ENCODE measurements around the gene RNF150. TPM values are rescaled to one million over a fixed set of nuclear protein-coding genes. Genes with fewer than 3 reads are reported as not detected.

Gene RNF150
- total RNA-seq, 1 experiment from 2014 or later: 4.4 TPM

DNA sequence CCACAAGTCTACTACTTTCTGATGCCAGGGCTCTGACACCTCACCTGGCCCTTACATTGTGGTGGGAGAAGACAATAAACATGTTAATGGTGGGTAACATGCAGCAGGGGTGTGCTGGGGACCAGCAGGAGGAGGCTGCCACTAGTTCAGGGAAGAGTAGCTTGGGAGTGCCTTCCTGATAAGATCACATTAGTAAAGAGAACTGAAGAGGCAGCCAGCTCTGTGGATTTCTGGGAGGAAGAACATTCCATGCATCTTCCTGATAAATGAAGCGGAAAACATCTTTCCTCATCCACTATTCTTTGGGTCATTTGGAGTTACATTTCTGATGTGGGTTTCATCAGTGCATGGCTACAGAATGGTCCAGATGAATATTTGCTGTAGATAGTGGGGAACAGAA is 9.0 kb downstream of the RNF150 start:
- Histone ChIP-seq H3K4me2 (ENCODE audit: insufficient read depth, insufficient read length, low read length) (no peak overlapping the region), H4K20me1 (ENCODE audit: control insufficient read depth, insufficient read depth, insufficient read length) (no peaks in the 10 kb centered on the region), H3K27ac (ENCODE audit: insufficient read length, low read depth, low read length) (no peak overlapping the region), H2BK15ac (ENCODE audit: low read depth, low read length) (no peak overlapping the region), H3K9ac (ENCODE audit: extremely low read depth, insufficient read length, low read length) (no peak overlapping the region), H4K5ac (ENCODE audit: insufficient read length, low read depth, low read length) (no peak overlapping the region), H2BK120ac (ENCODE audit: low read depth, low read length, poor library complexity, severe bottlenecking) (no peak overlapping the region), H3K14ac (ENCODE audit: insufficient read depth, low read length) (no peak overlapping the region), H3K23ac (ENCODE audit: insufficient read length, low read depth, low read length) (no peak overlapping the region), H2BK12ac (ENCODE audit: insufficient read length, low read depth, low read length) (no peak overlapping the region), H3K79me1 (ENCODE audit: insufficient read depth, low read depth, low read length, poor library complexity, severe bottlenecking) (no peaks in the 10 kb centered on the region), H3T11ph (ENCODE audit: low read length) (no peak overlapping the region), H2BK20ac (ENCODE audit: low read depth, low read length, poor library complexity, severe bottlenecking) (no peak overlapping the region), H2BK5ac (ENCODE audit: insufficient read length, low read length) (no peak overlapping the region), H3K23me2 (ENCODE audit: insufficient read length, low read depth, low read length, poor library complexity, severe bottlenecking) (no peaks in the 10 kb centered on the region), H3K4ac (ENCODE audit: low read depth, low read length) (no peak overlapping the region), H3K18ac (ENCODE audit: insufficient read length, low read depth, low read length) (no peak overlapping the region), H3K9me3 (ENCODE audit: control insufficient read depth, low read depth, low read length) (no peaks in the 10 kb centered on the region), H3K27me3 (ENCODE audit: insufficient read depth, low read length) (no peaks in the 10 kb centered on the region), H4K8ac (replicated peaks; ENCODE audit: insufficient read length, low read depth, low read length) (no peak overlapping the region), H3K4me1 (ENCODE audit: insufficient read depth, low read length) (no peaks in the 10 kb centered on the region), H2AFZ (ENCODE audit: low read length) (no peak overlapping the region), H2AK5ac (ENCODE audit: insufficient read length, low read length) (no peak overlapping the region), H3K56ac (ENCODE audit: insufficient read length, low read depth, low read length) (no peak overlapping the region), H4K91ac (ENCODE audit: insufficient read length, low read depth, low read length) (no peak overlapping the region), H3K79me2 (ENCODE audit: insufficient read depth, low read length) (no peaks in the 10 kb centered on the region)
- no peak for DNase-seq
- WGBS (ENCODE audit: extremely low coverage, insufficient read length, low lambda C conversion rate): no CpG with 5 or more reads among the region's 1 CpG
- H3K27me3 Mint-ChIP-seq (ENCODE audit: low read depth): peaks cover 2% of the 10 kb centered on the region
- no peaks in the 10 kb centered on the region for H3K9me3 Mint-ChIP-seq
- no peak overlapping the region for H3K4me3 Mint-ChIP-seq
- peaks cover 7 to 8% of the 10 kb centered on the region in 2 experiments for H3K4me1 Mint-ChIP-seq
- no peaks in the 10 kb centered on the region for H3K36me3 Mint-ChIP-seq (ENCODE audit: insufficient read depth in 1 of 3, low read depth in 3 of 3)
- no peak overlapping the region for H3K27ac Mint-ChIP-seq
- TF ChIP-seq, protein P1, sequence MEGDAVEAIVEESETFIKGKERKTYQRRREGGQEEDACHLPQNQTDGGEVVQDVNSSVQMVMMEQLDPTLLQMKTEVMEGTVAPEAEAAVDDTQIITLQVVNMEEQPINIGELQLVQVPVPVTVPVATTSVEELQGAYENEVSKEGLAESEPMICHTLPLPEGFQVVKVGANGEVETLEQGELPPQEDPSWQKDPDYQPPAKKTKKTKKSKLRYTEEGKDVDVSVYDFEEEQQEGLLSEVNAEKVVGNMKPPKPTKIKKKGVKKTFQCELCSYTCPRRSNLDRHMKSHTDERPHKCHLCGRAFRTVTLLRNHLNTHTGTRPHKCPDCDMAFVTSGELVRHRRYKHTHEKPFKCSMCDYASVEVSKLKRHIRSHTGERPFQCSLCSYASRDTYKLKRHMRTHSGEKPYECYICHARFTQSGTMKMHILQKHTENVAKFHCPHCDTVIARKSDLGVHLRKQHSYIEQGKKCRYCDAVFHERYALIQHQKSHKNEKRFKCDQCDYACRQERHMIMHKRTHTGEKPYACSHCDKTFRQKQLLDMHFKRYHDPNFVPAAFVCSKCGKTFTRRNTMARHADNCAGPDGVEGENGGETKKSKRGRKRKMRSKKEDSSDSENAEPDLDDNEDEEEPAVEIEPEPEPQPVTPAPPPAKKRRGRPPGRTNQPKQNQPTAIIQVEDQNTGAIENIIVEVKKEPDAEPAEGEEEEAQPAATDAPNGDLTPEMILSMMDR (conservative IDR thresholded peaks at IDR 0.05): no peak
